Activated CD8-positive, alpha-beta memory T cell treated with anti-CD3 and anti-CD28 coated beads, Interleukin-2, amount 50 U/mL, for 4 hours (primary cell): ENCODE data around the gene CYB5D1.

ENCODE experiments used
- DNase-seq: peaks from one replicate; pipeline ENCODE4 v3.0.0-alpha.2; 2020

CYB5D1 gene

DNA sequence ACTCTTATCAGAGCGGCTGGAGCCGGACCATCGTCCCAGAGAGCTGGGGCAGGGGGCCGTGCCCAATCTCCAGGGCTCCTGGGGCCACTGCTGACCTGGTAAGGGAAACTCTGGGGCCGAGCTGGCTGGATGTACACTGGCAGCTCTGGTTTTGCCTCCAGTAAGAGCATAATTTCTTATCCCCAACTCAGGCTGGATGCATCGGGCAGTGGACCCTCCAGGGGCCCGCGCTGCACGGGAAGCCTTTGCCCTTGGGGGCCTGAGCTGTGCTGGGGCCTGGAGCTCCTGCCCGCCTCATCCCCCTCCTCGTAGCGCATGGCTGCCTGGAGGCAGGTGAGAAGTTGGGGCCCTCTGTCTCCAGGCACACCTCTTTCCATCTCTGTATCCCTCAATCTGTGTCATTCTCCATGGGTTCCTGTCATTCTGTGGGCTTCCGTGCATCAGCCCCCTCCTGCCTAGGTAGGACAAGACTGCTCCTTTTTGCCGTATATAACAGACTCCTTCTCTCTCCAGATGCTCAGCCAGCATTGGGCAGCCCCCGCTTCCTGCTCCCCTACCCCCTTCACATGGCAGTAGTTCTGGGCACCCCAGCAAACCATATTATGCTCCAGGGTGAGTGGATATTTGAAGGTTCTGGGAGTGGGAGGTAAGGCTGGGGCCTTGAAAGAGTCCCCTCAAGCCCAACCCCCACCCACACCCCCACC, 12.3 kb upstream of the CYB5D1 start:
- peak; percentile 28 for DNase-seq

DNA sequence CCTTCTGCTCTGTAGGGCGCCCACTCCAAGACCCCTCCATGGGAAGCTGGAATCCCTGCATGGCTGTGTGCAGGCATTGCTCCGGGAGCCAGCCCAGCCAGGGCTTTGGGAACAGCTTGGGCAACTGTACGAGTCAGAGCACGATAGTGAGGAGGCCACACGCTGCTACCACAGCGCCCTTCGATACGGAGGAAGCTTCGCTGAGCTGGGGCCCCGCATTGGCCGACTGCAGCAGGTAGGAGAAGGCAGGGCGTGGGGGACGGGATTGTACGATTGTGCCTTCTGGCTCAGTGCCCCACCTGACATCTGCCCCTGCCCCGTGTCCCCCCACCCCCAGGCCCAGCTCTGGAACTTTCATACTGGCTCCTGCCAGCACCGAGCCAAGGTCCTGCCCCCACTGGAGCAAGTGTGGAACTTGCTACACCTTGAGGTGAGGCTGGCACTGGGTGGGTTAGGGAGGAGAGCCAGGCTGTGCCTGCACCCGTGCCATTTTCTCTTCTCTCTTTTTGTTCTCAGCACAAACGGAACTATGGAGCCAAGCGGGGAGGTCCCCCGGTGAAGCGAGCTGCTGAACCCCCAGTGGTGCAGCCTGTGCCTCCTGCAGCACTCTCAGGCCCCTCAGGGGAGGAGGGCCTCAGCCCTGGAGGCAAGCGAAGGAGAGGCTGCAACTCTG, 11.6 kb upstream of the CYB5D1 start:
- DNase-seq: peak; percentile 30

DNA sequence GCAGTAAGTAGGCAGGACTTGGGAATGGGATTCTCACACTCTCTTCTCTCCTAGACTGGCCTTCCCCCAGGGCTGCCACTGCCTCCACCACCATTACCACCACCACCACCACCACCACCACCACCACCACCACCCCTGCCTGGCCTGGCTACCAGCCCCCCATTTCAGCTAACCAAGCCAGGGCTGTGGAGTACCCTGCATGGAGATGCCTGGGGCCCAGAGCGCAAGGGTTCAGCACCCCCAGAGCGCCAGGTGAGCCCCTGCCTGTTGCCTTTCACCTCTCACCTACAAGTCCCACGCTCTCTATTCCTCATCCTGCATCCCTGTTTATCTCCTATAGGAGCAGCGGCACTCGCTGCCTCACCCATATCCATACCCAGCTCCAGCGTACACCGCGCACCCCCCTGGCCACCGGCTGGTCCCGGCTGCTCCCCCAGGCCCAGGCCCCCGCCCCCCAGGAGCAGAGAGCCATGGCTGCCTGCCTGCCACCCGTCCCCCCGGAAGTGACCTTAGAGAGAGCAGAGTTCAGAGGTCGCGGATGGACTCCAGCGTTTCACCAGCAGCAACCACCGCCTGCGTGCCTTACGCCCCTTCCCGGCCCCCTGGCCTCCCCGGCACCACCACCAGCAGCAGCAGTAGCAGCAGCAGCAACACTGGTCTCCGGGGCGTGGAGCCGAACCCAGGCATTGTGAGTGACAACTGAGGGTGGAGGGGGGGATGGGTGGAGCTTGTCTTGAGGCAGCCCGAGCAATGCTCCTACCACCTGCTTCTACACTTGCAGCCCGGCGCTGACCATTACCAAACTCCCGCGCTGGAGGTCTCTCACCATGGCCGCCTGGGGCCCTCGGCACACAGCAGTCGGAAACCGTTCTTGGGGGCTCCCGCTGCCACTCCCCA, 10.8 kb upstream of the CYB5D1 start:
- DNase-seq: peak; percentile 43

DNA sequence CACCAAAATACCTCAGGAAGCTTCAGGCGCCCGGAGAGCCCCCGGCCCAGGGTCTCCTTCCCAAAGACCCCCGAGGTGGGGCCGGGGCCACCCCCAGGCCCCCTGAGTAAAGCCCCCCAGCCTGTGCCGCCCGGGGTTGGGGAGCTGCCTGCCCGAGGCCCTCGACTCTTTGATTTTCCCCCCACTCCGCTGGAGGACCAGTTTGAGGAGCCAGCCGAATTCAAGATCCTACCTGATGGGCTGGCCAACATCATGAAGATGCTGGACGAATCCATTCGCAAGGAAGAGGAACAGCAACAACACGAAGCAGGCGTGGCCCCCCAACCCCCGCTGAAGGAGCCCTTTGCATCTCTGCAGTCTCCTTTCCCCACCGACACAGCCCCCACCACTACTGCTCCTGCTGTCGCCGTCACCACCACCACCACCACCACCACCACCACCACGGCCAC, 9.6 kb upstream of the CYB5D1 start:
- no peak for DNase-seq

DNA sequence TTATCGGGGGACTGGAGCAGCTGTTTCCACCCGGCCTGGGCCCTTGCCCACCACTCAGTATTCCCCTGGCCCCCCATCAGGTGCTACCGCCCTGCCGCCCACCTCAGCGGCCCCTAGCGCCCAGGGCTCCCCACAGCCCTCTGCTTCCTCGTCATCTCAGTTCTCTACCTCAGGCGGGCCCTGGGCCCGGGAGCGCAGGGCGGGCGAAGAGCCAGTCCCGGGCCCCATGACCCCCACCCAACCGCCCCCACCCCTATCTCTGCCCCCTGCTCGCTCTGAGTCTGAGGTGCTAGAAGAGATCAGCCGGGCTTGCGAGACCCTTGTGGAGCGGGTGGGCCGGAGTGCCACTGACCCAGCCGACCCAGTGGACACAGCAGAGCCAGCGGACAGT, 9.1 kb upstream of the CYB5D1 start:
- DNase-seq: no peak

DNA sequence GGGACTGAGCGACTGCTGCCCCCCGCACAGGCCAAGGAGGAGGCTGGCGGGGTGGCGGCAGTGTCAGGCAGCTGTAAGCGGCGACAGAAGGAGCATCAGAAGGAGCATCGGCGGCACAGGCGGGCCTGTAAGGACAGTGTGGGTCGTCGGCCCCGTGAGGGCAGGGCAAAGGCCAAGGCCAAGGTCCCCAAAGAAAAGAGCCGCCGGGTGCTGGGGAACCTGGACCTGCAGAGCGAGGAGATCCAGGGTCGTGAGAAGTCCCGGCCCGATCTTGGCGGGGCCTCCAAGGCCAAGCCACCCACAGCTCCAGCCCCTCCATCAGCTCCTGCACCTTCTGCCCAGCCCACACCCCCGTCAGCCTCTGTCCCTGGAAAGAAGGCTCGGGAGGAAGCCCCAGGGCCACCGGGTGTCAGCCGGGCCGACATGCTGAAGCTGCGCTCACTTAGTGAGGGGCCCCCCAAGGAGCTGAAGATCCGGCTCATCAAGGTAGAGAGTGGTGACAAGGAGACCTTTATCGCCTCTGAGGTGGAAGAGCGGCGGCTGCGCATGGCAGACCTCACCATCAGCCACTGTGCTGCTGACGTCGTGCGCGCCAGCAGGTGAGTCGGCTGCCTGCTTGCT, 8.6 kb upstream of the CYB5D1 start:
- peak; percentile 34 for DNase-seq

DNA sequence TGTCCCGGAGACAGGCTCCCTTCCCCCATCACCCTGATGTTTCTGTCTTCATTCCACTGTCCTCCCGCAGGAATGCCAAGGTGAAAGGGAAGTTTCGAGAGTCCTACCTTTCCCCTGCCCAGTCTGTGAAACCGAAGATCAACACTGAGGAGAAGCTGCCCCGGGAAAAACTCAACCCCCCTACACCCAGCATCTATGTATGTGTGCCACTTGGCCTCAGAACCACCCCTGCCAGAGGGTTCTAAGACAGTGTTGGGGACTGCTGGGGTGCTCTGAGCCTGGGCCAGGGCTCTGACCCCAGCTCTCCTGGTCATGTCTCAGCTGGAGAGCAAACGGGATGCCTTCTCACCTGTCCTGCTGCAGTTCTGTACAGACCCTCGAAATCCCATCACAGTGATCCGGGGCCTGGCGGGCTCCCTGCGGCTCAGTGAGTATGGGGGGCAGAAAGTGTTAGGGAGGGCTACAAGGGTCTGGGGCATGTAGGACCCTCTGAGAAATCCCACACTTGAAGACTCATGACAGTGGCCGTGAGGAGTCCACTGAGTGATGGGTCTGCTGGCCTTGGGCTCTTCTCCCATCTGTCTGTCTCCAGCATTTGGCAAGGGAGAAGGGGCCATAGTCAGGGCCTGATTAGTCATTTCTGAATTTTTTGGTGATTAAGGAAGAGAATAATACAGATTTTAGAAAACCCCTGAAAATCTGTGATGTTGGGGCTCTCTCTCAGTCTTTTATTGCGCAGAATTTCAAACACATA, 7.9 kb upstream of the CYB5D1 start:
- DNase-seq: no peak

DNA sequence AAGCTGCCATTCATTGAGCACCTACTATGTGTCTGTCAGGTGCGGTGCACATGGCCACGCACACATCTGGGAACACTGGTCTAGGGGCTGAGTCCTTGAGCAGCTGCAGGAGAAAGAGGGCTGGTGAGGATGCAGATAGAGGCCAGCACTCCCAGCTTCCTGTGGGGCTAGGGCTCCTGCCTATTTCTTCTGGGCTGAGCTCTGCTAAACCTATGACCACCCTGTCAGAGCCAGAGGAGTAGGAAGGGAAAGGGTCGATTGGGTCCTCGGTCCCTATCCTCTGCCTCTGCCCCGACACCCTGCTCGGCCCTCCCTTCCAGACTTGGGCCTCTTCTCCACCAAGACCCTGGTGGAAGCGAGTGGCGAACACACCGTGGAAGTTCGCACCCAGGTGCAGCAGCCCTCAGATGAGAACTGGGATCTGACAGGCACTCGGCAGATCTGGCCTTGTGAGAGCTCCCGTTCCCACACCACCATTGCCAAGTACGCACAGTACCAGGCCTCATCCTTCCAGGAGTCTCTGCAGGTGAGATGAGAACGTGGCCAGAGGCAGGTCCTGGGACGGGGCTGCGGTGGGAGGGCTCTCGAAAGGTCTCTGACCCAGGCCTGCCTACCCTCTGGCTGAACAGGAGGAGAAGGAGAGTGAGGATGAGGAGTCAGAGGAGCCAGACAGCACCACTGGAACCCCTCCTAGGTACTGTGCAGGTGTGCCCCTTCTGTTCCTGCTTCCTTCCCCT, 6.9 kb upstream of the CYB5D1 start:
- peak; percentile 33 for DNase-seq

DNA sequence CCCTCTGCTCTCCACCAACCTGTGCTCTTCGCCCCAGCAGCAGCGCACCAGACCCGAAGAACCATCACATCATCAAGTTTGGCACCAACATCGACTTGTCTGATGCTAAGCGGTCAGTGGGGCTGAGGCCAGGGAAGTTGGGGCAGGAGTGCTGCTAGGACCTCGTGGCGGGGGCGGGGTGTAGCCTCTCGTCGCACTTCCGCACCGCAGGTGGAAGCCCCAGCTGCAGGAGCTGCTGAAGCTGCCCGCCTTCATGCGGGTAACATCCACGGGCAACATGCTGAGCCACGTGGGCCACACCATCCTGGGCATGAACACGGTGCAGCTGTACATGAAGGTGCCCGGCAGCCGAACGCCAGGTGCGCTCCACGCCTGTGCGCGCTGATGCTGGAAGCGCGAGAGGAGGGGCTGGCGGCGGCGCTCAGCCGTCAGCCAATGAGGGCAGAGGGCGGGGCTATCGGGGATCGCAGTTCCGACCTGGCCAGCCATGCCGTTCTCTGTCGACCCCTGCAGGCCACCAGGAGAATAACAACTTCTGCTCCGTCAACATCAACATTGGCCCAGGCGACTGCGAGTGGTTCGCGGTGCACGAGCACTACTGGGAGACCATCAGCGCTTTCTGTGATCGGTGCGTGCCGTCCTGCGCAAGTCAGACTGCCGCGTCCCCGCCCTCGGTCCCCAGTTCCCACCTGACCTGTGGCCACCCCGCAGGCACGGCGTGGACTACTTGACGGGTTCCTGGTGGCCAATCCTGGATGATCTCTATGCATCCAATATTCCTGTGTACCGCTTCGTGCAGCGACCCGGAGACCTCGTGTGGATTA, 6.2 kb upstream of the CYB5D1 start:
- peak; percentile 92 for DNase-seq

DNA sequence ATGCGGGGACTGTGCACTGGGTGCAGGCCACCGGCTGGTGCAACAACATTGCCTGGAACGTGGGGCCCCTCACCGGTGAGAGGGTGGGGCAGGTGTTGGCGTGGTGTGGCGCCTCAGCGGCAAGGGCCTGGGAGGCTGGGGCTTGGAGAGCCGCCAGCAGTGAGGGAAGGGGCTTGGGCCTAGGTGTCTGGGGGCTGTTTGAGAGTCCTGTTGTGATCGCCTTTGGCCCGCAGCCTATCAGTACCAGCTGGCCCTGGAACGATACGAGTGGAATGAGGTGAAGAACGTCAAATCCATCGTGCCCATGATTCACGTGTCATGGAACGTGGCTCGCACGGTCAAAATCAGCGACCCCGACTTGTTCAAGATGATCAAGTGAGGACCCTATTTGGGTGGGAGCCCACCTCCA, 5.5 kb upstream of the CYB5D1 start:
- DNase-seq: no peak

DNA sequence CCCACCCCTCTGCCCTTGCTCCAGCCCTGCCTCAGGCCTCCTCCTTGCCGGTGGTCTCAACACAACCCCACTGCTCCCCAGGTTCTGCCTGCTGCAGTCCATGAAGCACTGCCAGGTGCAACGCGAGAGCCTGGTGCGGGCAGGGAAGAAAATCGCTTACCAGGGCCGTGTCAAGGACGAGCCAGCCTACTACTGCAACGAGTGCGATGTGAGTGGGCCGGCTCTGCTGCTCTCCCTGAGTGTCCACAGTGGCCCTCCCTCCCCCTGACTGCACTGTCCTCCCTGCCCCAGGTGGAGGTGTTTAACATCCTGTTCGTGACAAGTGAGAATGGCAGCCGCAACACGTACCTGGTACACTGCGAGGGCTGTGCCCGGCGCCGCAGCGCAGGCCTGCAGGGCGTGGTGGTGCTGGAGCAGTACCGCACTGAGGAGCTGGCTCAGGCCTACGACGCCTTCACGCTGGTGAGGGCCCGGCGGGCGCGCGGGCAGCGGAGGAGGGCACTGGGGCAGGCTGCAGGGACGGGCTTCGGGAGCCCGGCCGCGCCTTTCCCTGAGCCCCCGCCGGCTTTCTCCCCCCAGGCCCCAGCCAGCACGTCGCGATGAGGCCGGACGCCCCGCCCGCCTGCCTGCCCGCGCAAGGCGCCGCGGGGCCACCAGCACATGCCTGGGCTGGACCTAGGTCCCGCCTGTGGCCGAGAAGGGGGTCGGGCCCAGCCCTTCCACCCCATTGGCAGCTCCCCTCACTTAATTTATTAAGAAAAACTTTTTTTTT, 4.7 kb upstream of the CYB5D1 start:
- peak; percentile 35 for DNase-seq

DNA sequence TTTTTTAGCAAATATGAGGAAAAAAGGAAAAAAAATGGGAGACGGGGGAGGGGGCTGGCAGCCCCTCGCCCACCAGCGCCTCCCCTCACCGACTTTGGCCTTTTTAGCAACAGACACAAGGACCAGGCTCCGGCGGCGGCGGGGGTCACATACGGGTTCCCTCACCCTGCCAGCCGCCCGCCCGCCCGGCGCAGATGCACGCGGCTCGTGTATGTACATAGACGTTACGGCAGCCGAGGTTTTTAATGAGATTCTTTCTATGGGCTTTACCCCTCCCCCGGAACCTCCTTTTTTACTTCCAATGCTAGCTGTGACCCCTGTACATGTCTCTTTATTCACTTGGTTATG, 4.1 kb upstream of the CYB5D1 start:
- DNase-seq: no peak

DNA sequence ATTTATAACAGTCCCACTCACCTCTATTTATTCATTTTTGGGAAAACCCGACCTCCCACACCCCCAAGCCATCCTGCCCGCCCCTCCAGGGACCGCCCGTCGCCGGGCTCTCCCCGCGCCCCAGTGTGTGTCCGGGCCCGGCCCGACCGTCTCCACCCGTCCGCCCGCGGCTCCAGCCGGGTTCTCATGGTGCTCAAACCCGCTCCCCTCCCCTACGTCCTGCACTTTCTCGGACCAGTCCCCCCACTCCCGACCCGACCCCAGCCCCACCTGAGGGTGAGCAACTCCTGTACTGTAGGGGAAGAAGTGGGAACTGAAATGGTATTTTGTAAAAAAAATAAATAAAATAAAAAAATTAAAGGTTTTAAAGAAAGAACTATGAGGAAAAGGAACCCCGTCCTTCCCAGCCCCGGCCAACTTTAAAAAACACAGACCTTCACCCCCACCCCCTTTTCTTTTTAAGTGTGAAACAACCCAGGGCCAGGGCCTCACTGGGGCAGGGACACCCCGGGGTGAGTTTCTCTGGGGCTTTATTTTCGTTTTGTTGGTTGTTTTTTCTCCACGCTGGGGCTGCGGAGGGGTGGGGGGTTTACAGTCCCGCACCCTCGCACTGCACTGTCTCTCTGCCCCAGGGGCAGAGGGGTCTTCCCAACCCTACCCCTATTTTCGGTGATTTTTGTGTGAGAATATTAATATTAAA, 3.6 kb upstream of the CYB5D1 start:
- DNase-seq: peak; percentile 37

DNA sequence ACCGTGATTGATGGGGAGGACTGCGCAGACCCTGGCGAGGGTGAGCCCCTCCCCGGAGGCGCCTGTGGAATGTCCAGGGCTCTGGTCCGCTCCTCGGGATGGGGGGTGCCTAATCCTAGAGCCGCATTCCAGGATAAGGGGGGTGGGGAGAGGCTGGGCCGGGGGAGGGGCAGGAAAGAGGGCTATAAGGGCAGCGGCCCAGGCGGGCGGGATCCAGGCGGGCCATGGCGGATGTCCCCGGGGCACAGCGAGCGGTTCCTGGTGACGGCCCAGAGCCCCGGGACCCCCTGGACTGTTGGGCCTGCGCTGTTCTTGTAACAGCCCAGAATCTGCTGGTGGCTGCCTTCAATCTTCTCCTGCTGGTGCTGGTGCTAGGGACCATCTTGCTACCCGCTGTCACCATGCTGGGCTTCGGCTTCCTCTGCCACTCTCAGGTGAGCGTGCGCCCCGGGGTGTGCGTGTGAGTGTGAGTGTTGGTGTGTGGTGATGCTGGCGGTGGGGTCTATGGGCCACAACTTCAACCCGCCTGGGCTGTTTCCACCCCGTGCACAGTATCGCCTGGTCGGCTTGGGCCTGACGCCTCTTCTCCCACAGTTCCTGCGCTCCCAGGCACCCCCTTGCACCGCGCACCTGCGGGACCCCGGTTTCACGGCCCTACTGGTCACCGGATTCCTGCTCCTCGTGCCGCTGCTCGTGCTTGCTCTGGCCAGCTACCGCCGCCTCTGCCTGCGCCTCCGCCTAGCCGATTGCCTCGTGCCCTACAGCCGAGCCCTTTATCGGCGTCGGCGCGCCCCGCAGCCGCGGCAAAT, 2.7 kb upstream of the CYB5D1 start, which contains the start of gene TMEM88:
Gene TMEM88, plus strand, starts transcription at position 216 of the 809 bp plus-strand sequence. Its CDS starts 9 bp downstream, at position 225.
- DNase-seq: peak; percentile 47

DNA sequence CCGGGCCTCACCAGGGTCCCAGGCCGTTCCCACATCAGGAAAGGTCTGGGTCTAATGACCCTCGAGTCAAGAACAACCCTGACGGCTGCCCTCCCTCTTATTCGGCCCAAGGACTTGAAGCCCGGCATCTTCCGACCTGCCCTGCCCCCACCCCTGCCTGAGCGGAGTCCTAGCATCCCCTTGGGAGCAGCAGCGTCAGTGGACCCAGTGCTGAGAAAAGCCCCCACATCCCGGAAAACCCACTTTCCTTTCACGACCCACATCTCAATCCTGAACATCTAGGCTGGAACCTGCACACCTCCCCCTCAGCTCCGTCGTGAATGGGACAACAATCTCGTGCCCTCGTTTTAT, 2.2 kb upstream of the CYB5D1 start:
- peak; percentile 43 for DNase-seq

DNA sequence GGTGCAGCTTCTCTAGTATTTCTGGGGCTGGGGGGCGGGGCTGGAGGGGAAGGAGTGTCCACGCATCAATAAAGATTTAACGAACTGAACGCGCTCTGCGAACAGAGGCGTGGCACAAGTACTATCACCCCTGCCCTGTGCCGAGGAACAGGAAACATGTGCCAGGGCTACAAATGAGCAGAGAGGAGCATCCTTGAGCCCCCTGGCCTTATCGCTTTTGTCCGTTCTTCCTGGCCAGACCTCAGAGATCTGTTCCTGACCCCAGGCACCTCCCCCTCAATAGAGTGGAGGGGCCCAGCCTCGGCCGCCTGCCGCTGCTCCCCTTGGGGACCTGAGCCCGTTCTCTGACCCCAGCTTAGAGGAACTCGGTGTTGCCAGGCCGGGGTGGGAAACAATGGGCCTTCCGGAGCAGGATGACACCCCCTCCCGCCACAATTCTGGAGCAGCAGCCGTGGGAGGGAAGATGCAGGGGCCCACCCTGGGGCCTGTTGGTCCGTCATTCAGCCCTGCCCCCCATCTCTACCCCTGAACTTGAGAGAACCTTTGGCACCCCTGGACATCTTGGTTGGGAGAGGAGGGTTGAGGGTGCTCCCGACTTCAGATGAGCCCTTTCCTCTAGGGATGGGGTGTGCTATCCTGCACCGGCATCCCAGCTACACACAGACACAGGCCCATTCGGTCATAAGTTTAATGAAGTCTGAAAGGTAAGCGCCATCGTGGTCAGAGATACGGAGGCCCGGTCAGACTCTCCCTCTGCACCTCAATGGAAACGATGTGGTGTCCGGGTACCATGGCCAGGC, 1.6 kb upstream of the CYB5D1 start:
- peak; percentile 58 for DNase-seq
